Mucosa of gallbladder (tissue), 1 donor: ENCODE data around the gene INPP4B. TPM values are rescaled to one million over a fixed set of nuclear protein-coding genes. Genes with fewer than 3 reads are reported as not detected.
A peak's percentile ranks its signal among the peaks of the same experiment; 100 is the strongest.

Experiments
- DNase-seq: peaks from one replicate; pipeline ENCODE4 v3.0.0-alpha.2; 2020; ENCODE audit warnings: low spot score
- total RNA-seq: library from RNA; stranded (reverse); gene quantifications from one replicate; pipeline ENCODE4 v1.2.1, GENCODE V29; 2021
- donor health status: DM: no; HTN: no; CAD: no.

Gene INPP4B
- 16.0 TPM for total RNA-seq

DNA sequence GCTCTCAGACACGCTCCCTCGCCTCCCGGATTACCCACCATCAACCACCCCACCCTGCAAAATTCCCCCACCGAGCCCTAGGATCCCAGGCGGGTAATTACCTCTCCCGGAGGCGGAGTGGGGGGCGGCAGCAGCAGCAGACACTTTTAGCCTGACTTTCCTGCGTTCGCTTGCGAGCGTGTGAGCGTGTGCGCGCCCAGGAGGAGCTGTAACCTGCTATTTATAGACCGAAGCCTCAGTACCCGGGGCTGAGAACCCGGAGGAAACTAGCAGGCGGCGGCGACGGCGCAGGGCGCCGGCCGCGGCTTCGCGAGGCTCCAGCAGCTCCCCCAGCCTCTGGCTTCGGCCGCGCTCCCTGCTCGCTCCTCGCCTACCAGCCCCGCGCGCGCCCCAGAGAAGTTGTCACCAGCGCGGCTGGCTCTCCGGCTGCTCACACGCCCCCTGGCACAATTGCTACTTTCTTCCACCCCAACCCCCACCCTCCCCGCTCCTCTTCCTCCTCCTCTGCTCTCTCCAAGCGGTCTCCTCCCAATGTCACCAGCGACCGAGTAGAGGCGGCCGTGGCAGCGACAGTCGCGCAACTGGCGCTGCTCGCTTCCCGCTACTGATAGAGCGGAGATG, at the start of gene INPP4B:
Gene INPP4B (minus strand): TSS at position 194 of the 621 bp plus-strand sequence.
- peak; percentile 34 for DNase-seq

DNA sequence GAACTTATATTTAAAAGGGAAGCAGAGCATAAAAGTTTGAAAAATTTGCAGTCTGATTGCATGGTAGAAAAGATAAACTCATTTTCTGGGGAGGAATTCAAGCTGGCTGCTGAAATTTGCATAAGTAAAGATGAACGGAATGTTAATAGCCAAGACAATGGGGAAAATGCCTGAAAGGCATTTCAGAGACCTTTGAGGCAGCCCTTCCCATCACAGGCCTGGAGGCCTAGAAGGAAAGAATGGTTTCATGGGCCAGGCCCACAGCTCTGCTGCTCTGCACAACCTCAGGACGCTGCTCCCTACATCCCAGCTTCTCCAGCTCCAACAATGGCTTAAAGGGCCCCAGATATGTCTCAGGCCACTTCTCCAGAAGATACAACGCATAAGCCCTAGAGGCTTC, 46.9 kb upstream of the INPP4B start:
- DNase-seq, result no peak

DNA sequence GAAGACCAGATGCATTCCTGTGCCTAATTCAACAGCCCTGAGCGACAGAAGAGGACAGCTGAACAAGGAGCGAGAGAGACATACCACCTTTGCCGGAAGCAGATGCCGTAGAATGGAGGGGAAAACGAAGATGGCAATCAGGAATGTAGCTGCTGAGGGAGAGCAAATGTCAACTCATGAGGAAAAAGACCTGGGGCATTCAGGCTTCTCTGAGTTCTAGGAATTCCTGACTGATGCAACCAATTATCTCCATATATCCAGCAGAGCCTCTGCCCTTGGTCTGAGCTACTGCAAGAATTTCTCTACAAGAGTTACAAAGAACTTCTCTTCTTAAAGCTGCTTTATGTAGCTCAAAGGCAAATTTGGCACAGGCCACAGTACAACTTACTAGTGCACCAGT, 40.5 kb upstream of the INPP4B start:
- DNase-seq, result no peak

DNA sequence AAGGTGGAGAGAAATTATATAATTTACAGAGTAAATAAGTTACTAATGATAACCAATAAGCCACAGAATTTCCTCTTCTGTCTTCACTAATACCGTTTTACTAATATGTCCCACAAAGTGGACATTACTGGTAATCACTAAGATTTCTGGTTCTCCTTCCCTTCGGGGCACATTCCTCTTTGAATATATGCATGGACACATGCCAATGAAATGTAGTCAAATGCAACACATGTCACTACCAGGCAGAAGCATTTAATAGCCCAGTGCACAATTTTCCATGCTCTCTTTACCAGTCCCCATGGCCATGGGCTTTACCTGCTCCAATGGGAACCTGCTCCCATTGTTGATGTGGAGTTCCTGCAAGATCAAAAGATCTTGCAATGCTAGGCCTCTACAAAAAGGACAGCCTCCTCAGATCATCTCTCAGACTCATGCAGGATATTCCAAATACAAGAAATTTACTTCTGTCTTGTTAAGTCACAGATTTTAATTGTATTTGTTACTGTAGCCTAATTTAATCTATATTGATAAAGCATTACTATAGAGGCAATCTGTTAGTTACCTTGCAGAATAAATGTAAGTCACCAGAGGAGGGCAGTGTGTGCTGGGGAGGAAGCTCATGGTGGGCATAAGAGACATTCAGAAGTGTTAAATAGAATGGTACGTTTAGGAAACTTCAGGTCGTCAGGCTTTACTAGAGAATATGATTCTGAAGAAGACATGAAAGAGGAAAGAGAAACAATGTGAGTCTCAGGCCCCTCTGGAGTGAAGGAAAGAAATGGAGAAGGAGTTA, 37.1 kb upstream of the INPP4B start:
- DNase-seq, result no peak

DNA sequence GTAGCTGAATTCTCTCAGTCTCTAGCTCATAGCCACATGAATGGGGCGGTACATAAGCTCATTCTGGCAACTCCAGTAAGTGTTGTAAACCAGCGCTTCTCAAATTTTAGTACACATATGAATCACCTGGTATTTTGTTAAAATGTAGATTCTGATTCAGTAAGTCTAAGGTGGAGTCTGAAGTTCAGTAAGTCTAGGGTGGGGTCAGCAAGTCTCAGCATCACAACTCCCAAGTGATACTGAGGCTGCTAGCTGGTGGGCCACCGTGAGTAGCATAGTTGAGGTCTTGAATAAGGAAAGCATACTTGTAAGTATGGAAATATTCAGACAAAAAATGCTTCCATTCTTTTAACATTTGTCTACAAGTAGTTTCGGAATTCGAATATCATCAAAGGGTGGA, 36.1 kb upstream of the INPP4B start:
- no peak for DNase-seq

DNA sequence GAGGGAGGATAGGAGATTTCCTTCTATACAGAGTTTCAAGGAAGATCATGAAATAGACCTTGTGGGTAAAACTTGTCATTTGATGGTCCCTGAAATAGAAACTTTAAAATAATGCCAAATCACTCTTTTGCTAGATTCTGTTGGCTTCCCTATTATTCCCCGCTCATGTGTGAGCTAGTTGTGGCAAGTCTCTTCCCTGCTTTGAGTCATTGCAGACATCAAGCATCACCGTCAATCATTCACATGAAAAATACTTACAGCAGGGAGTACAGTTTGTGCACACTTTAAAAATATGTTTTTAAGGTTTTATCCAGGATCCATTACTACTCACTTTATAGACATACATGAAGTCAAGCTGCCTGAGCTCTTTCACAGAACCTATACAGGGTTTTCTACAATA, 35.2 kb upstream of the INPP4B start:
- no peak for DNase-seq

DNA sequence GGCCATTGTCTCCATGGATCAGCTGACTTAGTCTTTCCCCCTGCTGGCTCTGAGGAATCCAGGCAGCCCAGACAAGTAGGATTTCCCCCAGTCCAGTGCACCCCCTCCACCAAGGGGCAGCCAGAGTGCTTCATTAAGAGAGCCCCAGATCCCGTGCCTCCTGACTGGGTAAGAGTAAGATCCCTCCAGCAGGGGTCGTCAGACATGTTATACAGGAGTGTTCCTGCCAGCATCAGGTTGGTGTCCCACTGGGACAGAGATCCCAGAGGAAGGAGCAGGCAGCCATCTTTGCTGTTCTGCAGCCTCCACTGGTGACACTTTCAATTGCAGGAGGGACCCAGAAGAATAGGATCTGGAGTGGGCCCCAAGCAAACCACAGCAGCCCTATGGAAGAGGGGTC, 29.0 kb upstream of the INPP4B start:
- no peak for DNase-seq

DNA sequence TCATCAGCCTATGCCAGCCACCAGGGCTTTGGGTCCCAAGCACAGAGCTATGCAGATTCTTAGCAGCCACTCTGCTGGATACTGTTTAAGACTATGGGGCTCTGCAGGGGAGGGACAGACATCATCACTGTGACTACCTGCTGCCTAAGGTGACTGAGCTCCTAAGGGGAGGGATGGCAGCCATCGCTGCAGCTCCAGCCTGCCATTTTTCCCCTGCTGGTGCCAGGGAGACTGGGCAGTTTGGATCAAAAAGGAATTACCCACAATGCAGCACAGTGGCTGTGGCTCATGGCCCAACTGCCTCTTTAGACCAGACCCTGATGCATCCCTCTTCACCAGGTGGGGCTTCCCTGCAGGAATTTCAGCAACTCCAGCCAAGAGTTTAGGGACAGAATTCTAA, 28.6 kb upstream of the INPP4B start:
- no peak for DNase-seq

DNA sequence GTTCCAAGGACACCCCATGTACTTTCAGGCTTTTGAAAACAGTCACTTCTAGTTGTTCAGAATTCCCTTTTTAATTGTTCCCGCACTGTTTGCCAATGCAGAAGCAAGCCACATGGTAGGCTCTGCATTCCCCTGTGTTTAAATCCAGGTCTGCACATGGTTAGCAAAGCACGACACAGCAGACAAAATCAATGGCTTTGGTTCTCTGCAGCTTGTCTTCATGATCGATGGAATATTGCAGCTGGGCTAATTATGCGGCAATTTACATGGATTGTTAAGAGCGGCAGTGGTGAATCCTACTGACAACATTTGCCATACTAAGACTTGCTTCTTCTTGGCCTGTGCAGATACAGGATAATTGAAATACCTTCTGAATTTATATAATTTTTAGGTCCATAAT, 20.6 kb upstream of the INPP4B start:
- DNase-seq, result no peak

DNA sequence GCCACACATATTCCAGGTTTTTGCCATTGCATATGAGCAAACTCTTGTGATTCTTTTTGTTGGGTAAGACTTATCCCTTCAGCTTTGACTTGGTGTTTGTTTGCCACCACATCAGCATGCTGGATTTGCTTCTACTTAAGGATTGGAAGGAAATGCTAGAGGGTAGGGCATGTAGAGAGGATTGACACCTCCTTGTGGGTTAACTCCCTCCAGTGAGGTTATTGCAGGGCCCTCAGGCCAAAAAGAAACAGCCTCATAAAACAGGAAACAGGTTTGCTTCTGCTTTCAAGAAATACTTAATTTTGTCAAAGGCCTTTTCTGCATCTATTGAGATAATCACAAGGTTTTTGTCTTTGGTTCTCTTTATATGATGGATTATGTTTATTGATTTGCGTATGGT, 15.2 kb upstream of the INPP4B start:
- DNase-seq, result no peak

DNA sequence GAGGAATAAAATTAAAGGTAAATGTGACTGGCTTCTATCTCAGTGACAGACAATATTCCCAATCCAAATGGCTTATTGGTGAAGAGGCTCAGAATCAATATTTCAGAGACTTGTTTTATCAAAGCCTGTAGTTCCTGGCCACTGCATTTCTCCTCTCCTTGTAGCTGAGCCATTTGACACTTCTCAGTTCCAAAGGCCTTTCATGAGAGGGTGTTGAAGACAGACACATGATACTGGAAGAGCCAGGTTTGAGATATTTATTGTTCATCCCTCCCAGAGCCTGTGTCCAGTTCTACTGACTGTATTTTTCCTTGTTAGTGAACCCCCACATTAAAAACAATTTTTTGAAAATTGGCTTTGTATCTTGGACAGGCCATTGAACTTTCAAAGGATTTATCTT, 12.9 kb upstream of the INPP4B start:
- DNase-seq, result no peak

DNA sequence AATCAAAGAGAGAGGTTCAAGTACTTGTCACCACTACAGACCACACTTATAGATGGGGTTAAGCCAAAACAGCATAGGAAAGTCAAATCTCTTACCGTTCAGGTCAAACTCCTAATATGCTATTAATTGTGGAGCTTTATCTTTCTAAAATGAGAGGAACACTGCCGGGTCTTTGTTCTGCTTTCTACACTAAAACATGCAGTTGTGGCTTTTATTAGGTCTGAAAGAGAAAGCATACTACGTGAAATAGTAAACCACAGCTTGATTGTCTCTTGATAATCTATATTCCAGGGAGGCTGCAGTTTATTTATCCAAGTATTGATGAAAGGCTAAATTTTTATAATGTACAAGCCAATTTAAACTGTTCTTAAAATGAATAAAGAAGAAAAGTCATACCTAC, 12.3 kb upstream of the INPP4B start:
- no peak for DNase-seq

DNA sequence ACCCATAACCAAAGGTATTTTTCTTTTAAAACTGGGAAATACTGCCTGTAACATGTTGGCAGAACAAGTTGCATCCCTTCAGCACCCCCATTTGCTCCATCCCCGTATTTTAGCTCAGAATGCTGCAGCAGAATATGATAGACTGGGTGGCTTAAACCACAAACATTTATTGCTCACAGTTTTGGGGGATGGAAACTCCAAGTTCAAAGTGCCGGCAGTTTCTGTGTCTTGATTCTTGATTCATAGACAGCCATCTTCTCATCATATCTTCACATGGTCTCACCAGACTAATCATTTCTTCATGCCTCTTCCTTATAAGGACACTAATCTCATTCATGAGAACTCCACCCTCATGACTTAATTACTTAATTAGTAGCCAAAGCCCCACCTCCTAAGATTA, 10.5 kb upstream of the INPP4B start:
- no peak for DNase-seq

DNA sequence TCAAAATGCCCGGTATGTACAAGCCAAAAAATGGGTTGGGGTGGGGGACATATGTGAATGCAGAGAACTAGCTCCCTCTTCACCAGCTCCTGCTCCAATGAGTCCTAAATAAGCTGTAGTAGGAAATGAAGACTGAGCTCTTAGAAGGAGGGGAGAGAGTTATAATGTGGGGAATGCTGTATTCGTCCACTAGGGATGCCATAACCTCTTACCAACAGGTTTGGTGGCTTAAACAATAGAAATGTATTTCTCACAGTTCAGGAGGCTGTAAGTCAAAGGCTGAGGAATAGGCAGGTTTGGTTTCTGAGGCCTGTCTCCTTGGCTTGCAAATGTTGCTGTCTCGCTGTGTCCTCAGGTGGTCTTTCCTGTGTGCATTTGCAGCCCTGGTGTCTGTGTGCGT, 4.4 kb upstream of the INPP4B start:
- no peak for DNase-seq

DNA sequence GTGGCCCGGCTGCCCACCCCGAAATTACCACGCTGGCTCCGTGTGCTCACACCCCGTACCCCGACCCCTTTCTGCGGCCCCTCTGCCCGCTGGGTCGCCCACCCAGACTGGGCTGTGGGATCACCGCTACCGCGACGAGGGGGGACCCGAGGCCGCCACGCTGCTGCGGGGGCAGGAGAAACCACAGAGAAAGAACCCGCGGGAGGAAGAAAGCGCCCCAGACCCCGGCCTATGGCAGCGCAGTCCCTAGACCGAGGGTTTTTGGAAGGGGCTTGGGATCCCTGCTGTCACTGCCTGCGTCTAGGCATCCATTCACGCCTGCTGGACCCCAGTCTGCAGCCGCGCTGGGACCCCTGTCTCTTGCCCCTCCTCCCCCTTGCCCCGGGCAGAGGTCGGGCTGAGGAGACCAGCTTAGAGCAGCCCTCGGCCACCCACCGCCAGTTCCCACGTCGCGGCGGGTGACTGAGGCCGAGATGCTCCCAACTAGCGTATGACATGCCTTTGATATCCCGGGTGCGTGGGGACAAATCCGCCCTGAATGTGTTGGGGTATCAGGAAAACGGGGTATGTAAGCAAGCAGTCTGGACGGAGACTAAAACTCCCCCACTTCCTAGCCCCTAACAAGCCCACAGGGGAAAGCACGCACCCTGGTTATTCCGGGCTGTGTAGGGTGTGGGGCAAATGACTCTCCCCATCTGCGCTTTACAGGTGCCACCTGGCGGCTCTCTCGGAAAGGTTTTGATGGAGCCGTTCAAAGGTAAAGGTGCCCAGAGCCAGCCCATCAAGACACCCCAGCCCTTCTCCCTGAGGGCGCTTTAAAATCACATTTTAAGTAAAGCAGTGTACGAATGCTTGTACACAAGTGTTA, 862 bp upstream of the INPP4B start:
- DNase-seq, result peak; percentile 54

DNA sequence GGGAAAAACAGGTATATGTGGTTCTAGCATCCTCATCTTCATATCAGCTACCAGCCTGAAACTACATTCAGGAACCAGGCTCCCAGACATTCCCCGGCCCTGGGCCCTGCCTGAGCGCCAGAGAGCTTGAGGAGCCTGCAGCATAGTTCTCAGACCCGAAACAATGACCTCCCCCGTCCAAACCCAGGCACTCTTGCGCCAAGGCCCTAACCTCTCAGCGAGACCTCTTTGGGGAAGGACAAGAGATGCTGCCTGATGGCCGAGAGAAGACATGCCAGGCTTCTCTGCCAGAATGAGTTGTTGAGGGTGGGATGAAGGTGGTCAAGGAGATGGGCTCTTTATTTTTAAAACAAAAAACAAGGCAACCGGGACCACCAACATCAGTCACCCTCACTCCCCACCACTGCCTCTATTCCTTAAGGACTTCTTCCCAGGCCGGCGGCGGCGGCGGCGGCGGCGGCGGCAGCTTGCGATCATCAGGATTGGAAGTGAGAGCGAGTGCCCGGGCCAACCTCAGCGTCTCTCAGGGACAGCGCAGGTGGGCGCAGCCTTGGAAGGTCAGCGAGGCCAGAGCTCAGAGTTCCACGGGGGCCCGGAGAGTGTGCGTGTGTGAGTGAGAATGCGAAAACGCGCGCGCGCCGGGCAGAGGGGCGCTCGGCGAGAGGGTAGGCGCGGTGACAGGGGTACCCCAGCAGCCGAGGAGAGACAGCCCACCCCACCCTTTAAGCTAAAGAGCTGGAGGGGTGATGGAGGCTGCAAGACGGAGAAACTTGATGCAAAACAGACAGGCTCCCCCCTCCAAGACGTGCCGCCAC, 601 bp downstream of the INPP4B start:
- no peak for DNase-seq

DNA sequence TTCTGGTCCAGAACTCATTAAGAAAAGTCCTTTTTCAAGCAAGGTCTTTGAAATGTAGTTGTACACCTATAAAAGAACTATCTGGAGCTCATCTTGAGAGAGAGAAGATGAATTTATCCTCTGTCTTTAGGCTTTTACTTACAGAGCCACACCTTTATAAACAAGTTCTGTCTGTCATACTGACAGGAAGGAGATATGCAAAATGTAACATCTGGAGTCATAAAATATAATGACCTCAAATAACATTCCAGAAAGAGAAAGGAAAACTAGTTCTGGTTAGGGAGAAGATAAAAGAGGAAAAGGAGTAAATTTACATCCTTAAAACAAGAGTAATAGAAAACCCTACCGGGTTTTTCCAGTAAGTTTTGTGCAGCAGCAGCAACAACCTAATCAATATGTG, 1.3 kb downstream of the INPP4B start:
- DNase-seq, result no peak

DNA sequence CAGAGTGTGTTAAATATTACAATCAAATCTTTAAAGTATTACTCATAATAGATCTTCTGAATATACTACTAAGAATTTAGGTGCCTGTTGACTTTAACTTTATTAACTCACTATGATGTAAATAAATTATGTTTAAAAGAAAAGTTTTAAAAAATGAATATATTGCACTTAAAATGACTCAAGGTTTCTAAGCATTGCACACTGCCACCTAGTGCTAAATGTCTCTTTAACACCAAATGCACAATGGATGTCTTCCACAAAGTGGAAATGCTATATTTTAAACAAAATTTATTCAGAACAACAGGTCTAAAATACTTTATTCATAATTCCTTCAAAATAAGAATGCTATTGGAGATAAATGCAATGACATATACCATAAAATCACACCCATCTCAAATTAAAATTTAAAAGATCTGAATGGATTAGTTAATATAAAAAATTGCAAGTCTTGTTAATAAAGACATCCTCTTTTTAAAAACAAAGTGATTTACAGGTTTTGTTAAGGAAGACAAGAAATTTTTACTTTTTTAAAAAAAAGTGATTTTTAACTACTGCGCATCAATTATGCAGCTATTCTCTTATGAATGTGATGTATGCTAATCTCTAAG, 5.5 kb downstream of the INPP4B start:
- DNase-seq, result no peak

DNA sequence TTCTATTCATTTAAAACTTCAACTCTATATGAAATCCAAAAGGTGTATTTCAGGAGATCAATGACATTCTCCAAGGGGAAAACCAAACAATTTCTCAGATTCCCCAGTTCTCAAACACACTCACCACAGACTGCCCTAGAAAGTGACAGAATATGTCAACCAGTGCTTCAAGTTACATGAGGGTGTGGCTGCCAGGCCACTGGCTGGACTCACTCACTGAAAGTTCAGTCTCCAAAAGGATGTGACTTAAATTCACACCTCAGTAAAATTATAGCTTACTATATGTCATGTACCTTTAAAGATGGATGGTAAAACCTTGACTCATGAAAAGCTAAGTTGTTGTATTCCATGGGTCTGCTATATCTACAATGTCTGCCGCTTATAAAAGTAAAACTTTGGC, 7.3 kb downstream of the INPP4B start:
- no peak for DNase-seq

DNA sequence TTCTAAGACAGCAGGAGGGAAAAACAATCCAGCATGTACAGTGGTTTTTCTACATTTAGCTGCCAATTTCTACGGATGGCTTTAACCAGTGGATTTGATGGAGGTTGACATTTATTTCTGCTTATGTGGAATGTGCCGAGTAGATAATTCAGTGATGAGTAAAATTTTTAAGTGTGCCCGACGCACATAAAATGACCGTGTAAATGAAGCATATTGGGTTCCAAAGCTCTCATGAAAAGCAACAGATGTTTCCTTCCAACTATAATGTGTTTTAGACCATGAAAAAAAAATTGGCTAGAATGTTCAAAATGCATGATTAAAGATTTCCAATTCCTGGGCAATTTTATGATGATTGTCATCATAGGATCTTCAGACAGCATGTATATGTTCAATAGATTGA, 14.1 kb downstream of the INPP4B start:
- no peak for DNase-seq

DNA sequence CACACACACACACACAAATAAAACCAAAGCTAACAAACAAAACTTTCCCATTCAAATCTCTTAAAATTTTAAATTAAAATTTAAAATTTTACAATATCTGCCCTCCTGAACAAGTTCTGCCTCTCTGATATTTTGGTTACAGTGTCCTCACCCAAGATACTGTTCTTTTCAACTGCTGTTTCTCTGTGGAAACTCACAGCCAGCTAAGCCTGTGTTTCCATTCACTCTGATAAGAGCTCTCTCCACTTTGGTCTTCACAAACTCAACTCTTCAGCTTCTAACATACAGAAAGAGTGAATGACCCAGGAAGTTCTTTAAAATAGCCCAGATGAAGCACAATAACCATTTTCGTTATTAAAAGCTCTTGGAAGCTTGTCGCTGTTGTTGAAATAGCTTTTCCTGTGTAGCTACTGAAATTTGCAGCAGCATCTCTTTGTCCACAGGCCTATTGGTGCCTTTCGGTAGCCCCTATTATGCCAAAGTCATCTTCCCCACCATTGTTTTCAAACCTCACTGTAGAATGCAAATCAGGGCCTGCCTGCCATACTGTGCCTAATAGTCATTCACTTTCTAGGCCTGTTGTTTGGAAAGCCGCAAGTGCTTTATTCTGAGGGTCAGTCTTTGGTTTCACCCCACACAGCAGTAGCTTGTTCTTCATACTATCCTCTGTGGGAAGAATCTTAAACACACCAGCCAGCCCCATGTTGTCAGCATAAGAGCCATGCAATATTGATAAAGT, 19.4 kb downstream of the INPP4B start:
- DNase-seq, result no peak
